SU-DHL-6 (cell line): ENCODE measurements around the gene KLHL9.

Source experiments
- H2AFZ ChIP-seq: fragments of 200-600 bp; sonication (generic); 2 replicates; pipeline ENCODE4 v1.6.1; 2014; ENCODE audit warnings: low read depth, mild to moderate bottlenecking, moderate library complexity, mixed read lengths, antibody characterized with exemption, low read length; ENCODE audit not compliant: severe bottlenecking
- H3F3A ChIP-seq: fragments of 200-600 bp; shearing (Covaris generic); 2 replicates; pipeline ENCODE4 v1.6.0; 2016; ENCODE audit warnings: antibody characterized with exemption, mild to moderate bottlenecking; ENCODE audit not compliant: insufficient read depth
- H3K27ac ChIP-seq: fragments of 200-600 bp; sonication (generic); 2 replicates; pipeline ENCODE4 v1.5.1; 2016; ENCODE audit warnings: low read depth, mild to moderate bottlenecking, low read length, moderate library complexity, mixed read lengths
- H3K27me3 ChIP-seq: fragments of 200-600 bp; sonication (generic), shearing (Covaris generic); 2 replicates; pipeline ENCODE4 v1.6.0; 2014; ENCODE audit warnings: mild to moderate bottlenecking, low read length
- H3K36me3 ChIP-seq: fragments of 200-600 bp; sonication (generic); 2 replicates; pipeline ENCODE4 v1.6.1; 2014; ENCODE audit warnings: mild to moderate bottlenecking, low read length, mixed read lengths
- H3K4me2 ChIP-seq: fragments of 300-600, 200-600 bp; shearing (Covaris generic), sonication (generic); 2 replicates; pipeline ENCODE4 v1.6.0; 2014; ENCODE audit warnings: low read length, low read depth, mild to moderate bottlenecking; ENCODE audit not compliant: poor library complexity, severe bottlenecking
- H3K4me3 ChIP-seq: fragments of 200-600 bp; sonication (generic); 2 replicates; pipeline ENCODE4 v1.5.1; 2014; ENCODE audit warnings: antibody characterized with exemption, low read length, mild to moderate bottlenecking, mixed read lengths; ENCODE audit not compliant: insufficient read depth, poor library complexity, severe bottlenecking
- H3K79me2 ChIP-seq: fragments of 200-600 bp; sonication (generic); 2 replicates; pipeline ENCODE4 v1.6.1; 2014; ENCODE audit warnings: mild to moderate bottlenecking, low read length, moderate library complexity; ENCODE audit not compliant: insufficient read depth
- H3K9ac ChIP-seq: fragments of 200-600 bp; sonication (generic); 2 replicates; pipeline ENCODE4 v1.7.0; 2014; ENCODE audit warnings: mild to moderate bottlenecking, low read length
- H3K9me2 ChIP-seq: fragments of 200-600 bp; sonication (generic); replicated peaks from 2 replicates; pipeline ENCODE4 v1.6.1; 2014; ENCODE audit warnings: low read length; ENCODE audit not compliant: insufficient read depth
- H3K9me3 ChIP-seq: fragments of 200-600 bp; sonication (generic); 2 replicates; pipeline ENCODE4 v1.6.1; 2014; ENCODE audit warnings: low read length, mixed read lengths; ENCODE audit not compliant: insufficient read depth
- H4K20me1 ChIP-seq: fragments of 200-600 bp; sonication (generic); 2 replicates; pipeline ENCODE4 v1.6.1; 2014; ENCODE audit warnings: low read depth, mild to moderate bottlenecking, antibody characterized with exemption, low read length, moderate library complexity, mixed read lengths
- EZH2phosphoT487 ChIP-seq: fragments of 200-600 bp; sonication (generic), shearing (Covaris generic); conservative IDR thresholded peaks from 2 replicates; pipeline ENCODE4 v1.6.1; 2018; ENCODE audit warnings: mild to moderate bottlenecking, antibody characterized with exemption, low read length, moderate library complexity, mixed read lengths
- TF ChIP-seq, protein P1 (sequence below): fragments of 200-600 bp; sonication (generic); IDR thresholded peaks from one replicate; pipeline ENCODE4 v1.5.1; 2017; ENCODE audit warnings: antibody characterized with exemption, mild to moderate bottlenecking, low read length, moderate library complexity; ENCODE audit not compliant: insufficient read depth, poor library complexity, severe bottlenecking

The KLHL9 gene

DNA sequence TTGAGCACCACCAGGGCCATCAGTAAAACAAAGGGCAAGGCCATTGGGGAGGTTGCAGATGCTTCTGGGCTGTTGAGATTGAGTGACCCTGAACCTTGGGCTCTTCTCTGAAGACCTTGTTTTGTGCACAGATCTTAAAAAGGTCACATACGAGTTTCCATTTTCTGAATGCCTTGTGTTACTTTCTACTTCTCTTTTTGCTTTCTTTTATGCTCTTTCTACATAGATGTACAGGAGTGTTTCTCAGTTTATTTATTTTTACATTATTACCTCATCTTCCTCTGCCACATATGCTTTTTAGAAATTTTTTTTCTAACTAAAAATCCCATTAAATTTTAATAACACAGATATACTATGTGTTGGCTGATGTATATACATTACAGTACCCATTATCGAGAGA is 30.0 kb downstream of the KLHL9 start, which contains the start of gene IFNA5:
TSS of gene IFNA5 (minus strand) at position 101 of the 400 bp plus-strand sequence. CDS start at position 44, 57 bp downstream.
- H3K9ac ChIP-seq = no peak within 1 kb of the TSS
- no peaks in the 10 kb centered on the region for H3K9me3 ChIP-seq
- H3K9me2 ChIP-seq = no peaks in the 10 kb centered on the region
- no peak within 1 kb of the TSS for H2AFZ ChIP-seq
- H3K27me3 ChIP-seq = no peaks in the 10 kb centered on the region; the same call in 1 of the 2 replicates
- no peak within 1 kb of the TSS for H3K27ac ChIP-seq
- TF ChIP-seq, protein P1, sequence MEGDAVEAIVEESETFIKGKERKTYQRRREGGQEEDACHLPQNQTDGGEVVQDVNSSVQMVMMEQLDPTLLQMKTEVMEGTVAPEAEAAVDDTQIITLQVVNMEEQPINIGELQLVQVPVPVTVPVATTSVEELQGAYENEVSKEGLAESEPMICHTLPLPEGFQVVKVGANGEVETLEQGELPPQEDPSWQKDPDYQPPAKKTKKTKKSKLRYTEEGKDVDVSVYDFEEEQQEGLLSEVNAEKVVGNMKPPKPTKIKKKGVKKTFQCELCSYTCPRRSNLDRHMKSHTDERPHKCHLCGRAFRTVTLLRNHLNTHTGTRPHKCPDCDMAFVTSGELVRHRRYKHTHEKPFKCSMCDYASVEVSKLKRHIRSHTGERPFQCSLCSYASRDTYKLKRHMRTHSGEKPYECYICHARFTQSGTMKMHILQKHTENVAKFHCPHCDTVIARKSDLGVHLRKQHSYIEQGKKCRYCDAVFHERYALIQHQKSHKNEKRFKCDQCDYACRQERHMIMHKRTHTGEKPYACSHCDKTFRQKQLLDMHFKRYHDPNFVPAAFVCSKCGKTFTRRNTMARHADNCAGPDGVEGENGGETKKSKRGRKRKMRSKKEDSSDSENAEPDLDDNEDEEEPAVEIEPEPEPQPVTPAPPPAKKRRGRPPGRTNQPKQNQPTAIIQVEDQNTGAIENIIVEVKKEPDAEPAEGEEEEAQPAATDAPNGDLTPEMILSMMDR = no peak
- TF ChIP-seq EZH2phosphoT487 = no peak
- H4K20me1 ChIP-seq = no peaks in the 10 kb centered on the region
- H3K4me2 ChIP-seq = no peak within 1 kb of the TSS
- H3F3A ChIP-seq = no peaks in the 10 kb centered on the region
- H3K4me3 ChIP-seq = no peak within 1 kb of the TSS
- H3K79me2 ChIP-seq = no peaks in the 10 kb centered on the region
- H3K36me3 ChIP-seq = no peaks in the 10 kb centered on the region

DNA sequence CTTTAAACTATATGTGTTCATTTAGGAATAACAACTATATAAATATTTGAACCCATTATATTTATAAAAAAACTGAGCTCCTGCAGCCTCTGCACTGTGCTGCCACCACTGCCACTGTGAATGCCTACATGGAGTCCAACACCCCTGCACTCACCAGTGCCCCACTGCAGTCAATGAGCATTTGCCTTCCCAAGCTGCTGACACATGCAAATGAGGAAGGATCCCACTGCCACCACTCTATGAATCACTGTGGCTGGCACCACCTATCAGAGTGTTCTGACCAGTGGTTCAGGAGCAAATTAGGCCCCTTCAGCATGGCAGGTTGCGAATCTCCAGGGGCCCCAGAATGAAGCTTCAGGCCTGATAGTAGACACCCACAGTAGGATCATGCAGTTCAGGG is 39.2 kb downstream of the KLHL9 start:
- Histone ChIP-seq H3K27ac (no peak overlapping the region), H3K79me2 (no peaks in the 10 kb centered on the region), H3K9me2 (no peaks in the 10 kb centered on the region), H3F3A (no peaks in the 10 kb centered on the region), H3K4me2 (no peak overlapping the region), H4K20me1 (no peaks in the 10 kb centered on the region), H3K36me3 (no peaks in the 10 kb centered on the region), H3K9me3 (no peaks in the 10 kb centered on the region), H3K4me3 (no peak overlapping the region), H3K27me3 (no peaks in the 10 kb centered on the region; the same call in 1 of the 2 replicates), H3K9ac (no peak overlapping the region), H2AFZ (no peak overlapping the region)
- no peak for TF ChIP-seq EZH2phosphoT487
- TF ChIP-seq, protein P1 = no peak

DNA sequence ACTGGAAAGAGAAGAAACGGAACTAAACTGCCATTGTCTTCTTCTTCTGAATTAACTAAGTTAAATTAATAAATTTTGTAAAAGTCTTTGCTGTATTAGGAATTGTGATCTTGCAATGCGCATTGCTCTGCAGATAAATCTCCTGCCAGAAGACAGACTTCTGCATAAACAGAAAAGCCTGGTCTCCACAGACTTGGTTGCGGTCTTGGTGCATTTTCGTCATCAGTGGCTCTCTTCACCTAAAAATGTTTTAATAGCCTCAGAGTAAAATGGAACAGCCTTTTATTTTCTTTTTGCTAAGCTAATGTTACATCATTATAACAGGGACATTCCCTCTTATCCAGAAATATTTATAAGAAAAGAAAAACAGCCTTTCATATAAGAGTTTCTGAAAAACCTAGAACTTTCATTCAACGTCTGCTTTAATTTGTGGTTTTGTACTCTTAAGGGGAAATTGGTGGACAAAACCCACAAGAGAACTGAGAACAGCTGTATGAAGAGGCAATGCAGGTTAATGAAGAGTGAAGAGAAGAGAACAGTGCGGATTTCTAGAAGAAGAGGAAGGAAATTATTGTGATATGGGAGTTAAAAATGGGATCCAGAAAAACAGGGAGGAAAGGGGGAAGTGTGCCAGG is 40.2 kb downstream of the KLHL9 start:
- H3K36me3 ChIP-seq = no peaks in the 10 kb centered on the region
- H2AFZ ChIP-seq = no peak overlapping the region
- TF ChIP-seq EZH2phosphoT487 = no peak
- TF ChIP-seq, protein P1 = no peak
- H3K27me3 ChIP-seq = no peaks in the 10 kb centered on the region
- H3K9ac ChIP-seq = no peak overlapping the region
- no peak overlapping the region for H3K4me3 ChIP-seq
- no peak overlapping the region for H3K27ac ChIP-seq
- no peaks in the 10 kb centered on the region for H3F3A ChIP-seq
- no peaks in the 10 kb centered on the region for H4K20me1 ChIP-seq
- H3K79me2 ChIP-seq = no peaks in the 10 kb centered on the region
- no peaks in the 10 kb centered on the region for H3K9me3 ChIP-seq
- no peaks in the 10 kb centered on the region for H3K9me2 ChIP-seq
- H3K4me2 ChIP-seq = no peak overlapping the region
